ENCODE measurements around the gene NXPH4. TPM values are rescaled to one million over a fixed set of nuclear protein-coding genes. Genes with fewer than 3 reads are reported as not detected.

NXPH4 gene
- 3.7 to 6.8 TPM (median 5.3 TPM) in 5 replicates for total RNA-seq (2022; extraction: Qiagen RNA extraction)

DNA sequence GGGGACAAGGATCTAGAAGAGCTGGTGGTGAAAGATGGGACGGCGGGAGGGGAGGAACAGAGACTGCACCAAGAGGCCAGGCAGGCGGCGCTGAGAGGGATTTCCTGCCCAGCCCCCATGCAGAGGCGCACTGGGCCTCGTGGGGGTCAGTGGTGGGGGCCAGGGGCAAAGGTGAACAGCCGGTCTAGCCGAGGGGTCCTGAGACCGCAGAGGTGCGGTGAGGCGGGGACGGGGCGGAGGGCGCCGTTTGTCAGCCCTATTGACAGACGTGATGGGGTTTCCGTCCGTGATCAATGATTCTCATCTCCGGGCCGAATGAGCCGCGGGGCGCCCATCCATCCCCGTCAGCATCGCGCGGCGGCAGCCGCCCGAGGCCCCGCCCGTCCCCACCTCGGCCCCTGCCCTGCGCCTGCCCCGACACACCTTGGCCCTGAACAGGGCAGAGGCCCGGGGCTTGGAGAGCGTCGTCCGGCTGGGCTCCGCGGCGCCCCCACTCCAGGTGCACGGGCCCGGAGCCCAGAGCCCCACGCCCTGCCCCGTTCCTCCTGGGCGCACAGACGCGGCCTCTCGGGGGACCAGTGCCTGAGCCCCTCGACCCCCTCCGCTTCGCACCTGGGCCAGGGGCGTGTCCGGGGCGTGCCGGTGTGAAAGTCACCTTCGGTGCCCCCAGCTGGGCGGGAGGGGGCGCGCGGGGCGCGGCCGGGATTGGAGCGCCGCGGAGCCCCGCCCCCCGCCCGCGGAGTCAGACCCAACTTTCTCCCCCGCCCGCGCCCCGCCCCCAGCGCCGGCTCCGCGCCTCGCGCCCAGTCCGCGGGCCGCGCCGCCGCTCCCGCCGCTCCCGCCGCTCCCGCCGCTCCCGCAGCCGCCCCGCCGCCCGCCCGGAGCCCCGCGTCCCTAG, at the start of gene NXPH4:
Gene NXPH4, plus strand, starts transcription at position 781 of the 898 bp plus-strand sequence. CDS start 176 bp downstream, outside the sequence.

DNA sequence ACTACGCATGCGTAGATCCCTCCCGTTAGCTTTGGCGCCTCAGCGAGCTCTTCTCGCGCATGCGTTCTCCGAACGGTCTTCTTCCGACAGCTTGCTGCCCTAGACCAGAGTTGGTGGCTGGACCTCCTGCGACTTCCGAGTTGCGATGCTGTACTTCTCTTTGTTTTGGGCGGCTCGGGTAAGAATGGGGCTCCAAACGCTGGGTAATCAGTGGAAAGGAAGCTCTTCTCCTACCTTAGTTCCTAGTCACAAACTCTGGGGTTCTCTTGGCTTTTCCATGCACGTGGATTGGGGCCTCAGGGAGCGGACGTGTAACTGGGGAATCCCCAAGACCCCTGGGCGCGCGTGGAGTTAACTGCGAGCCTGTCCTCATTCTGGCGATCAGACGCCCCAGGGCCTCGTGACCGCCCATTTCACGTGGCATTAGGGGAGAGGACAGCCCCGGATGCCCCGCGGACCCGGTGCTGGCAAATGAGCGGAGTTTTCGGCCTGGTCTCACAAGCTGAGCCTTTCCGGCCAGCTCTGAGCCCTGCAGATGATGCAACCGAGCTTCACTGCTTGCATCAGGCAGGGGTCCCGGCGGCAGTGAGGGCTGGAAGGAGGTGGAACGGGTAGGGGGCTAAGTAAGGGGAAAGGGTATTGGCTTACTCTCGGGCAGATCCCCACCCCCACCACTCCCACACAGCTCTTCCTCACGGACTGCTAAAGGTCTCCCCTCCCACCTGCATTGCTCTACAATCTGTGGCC, 13.2 kb downstream of the NXPH4 start, which contains the start of gene SHMT2:
Gene SHMT2, plus strand, starts transcription at position 78 of the 747 bp plus-strand sequence. Its CDS starts 68 bp downstream, at position 146.

DNA sequence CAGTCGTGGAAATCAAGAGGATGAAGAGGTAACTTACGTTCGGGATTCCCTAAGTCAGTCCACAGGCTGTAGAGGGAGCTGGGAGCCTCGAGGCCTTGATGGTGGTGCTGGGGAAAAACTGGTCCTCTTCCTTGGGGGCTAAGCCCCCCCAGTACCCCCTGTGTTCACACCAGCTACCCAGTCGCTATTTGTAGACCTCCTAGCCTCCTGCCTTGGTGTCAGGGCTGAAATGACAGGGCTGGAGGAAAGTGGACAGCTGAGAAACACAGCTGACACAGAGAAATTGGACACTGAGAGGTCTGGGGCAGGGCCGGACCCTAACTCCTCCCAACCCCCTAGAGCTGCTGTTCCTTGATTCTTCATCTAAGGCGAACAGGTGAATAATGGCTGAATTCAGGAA, 34.4 kb downstream of the NXPH4 start, which contains the start of gene STAC3:
Gene STAC3, minus strand, starts transcription at position 232 of the 400 bp plus-strand sequence. CDS start 1,551 bp downstream, outside the sequence.

Other genes with a start within 250 kb of the NXPH4 start
- 4.7 to 6.6 TPM (median 6.1 TPM) in 5 replicates for gene ZBTB39, start 210.2 kb upstream of the NXPH4 start, total RNA-seq (2022; extraction: Qiagen RNA extraction)
- gene TAC3, start 200.3 kb upstream of the NXPH4 start, total RNA-seq (2022; extraction: Qiagen RNA extraction), result 0.11 to 0.15 TPM in 2 of 5 replicates, not detected in the others
- gene MYO1A, start 166.7 kb upstream of the NXPH4 start, total RNA-seq (2022; extraction: Qiagen RNA extraction), result 0.10 to 0.72 TPM (median 0.30 TPM) in 5 replicates
- gene NEMP1, start 138.0 kb upstream of the NXPH4 start, total RNA-seq (2022; extraction: Qiagen RNA extraction), result 11.7 to 18.9 TPM (median 15.6 TPM) in 5 replicates
- 11.7 to 15.1 TPM (median 14.0 TPM) in 5 replicates for gene NAB2, start 127.7 kb upstream of the NXPH4 start, total RNA-seq (2022; extraction: Qiagen RNA extraction)
- gene STAT6, start 105.4 kb upstream of the NXPH4 start, total RNA-seq (2022; extraction: Qiagen RNA extraction), result 32.8 to 49.9 TPM (median 45.3 TPM) in 5 replicates
- 9.7 to 18.2 TPM (median 14.8 TPM) in 5 replicates for gene LRP1, start 88.3 kb upstream of the NXPH4 start, total RNA-seq (2022; extraction: Qiagen RNA extraction)
- gene LRP1-AS, start 69.2 kb upstream of the NXPH4 start, total RNA-seq (2022; extraction: Qiagen RNA extraction), result not detected in 5 replicates
- 110 to 145 TPM (median 136 TPM) in 5 replicates for gene SHMT2, start 12.9 kb downstream of the NXPH4 start, total RNA-seq (2022; extraction: Qiagen RNA extraction)
- gene STAC3, start 34.4 kb downstream of the NXPH4 start, total RNA-seq (2022; extraction: Qiagen RNA extraction), result 0.18 to 0.54 TPM (median 0.38 TPM) in 4 of 5 replicates, not detected in the other
- 7.2 to 11.9 TPM (median 8.5 TPM) in 5 replicates for gene R3HDM2, start 214.2 kb downstream of the NXPH4 start, total RNA-seq (2022; extraction: Qiagen RNA extraction)
- gene INHBC, start 218.0 kb downstream of the NXPH4 start, total RNA-seq (2022; extraction: Qiagen RNA extraction), result not detected in 5 replicates
- 0.04 to 0.13 TPM (median 0.10 TPM) in 4 of 5 replicates, not detected in the other for gene INHBE, start 238.5 kb downstream of the NXPH4 start, total RNA-seq (2022; extraction: Qiagen RNA extraction)
- 4.5 to 7.8 TPM (median 5.9 TPM) in 5 replicates for gene GLI1, start 243.0 kb downstream of the NXPH4 start, total RNA-seq (2022; extraction: Qiagen RNA extraction)

Measured in A549 treated with dexamethasone at 1 μM for 4 hours (cell line).